DLD1 (cell line): ENCODE measurements around the gene APBB2.

Experiments used
- in situ Hi-C: cut with HindIII; loops from 2 replicates; pipeline ENCODE4 v1.10.0; 2017; ENCODE audit warnings: low sequenced_read_pairs

APBB2 gene

GRCh38 chr4:41029098-41029497, 185.2 kb downstream of the APBB2 start:
- in situ Hi-C loops: no loop called here

- in situ Hi-C loops: no loop called here
Observed at GRCh38 chr4:41028392-41029076, 185.8 kb downstream of the APBB2 start.

GRCh38 chr4:41026971-41027370, 187.4 kb downstream of the APBB2 start:
- in situ Hi-C loops: no loop called here

GRCh38 chr4:41025824-41026223, 188.5 kb downstream of the APBB2 start:
- in situ Hi-C loops: no loop called here

GRCh38 chr4:41024556-41025491, 189.5 kb downstream of the APBB2 start:
- in situ Hi-C loops: no loop called here

GRCh38 chr4:41022116-41022515, 192.2 kb downstream of the APBB2 start:
- in situ Hi-C loops: no loop called here

- in situ Hi-C loops: no loop called here
Observed at GRCh38 chr4:41015016-41015675, 199.2 kb downstream of the APBB2 start.

- in situ Hi-C loops: no loop called here
Observed at GRCh38 chr4:41014158-41014557, 200.2 kb downstream of the APBB2 start.

- in situ Hi-C loops: no loop called here
Observed at GRCh38 chr4:41013746-41014145, 200.6 kb downstream of the APBB2 start.

GRCh38 chr4:41012911-41013310, 201.4 kb downstream of the APBB2 start:
- in situ Hi-C loops: no loop called here

- in situ Hi-C loops: no loop called here
Observed at GRCh38 chr4:41012293-41012692, 202.0 kb downstream of the APBB2 start.

- in situ Hi-C loops: no loop called here
Observed at GRCh38 chr4:41009411-41009810, 204.9 kb downstream of the APBB2 start.

GRCh38 chr4:41006141-41006540, 208.2 kb downstream of the APBB2 start:
- in situ Hi-C loops: no loop called here

GRCh38 chr4:41002309-41002708, 212.0 kb downstream of the APBB2 start:
- in situ Hi-C loops: no loop called here

GRCh38 chr4:41000356-41000755, 214.0 kb downstream of the APBB2 start:
- in situ Hi-C loops: no loop called here

GRCh38 chr4:40998675-40999358, 215.5 kb downstream of the APBB2 start:
- in situ Hi-C loops: loop anchor here (25.0 kb wide), 1 partner anchor 213 kb away; the partner anchor contains the start of gene APBB2

GRCh38 chr4:40995850-40996249, 218.5 kb downstream of the APBB2 start:
- in situ Hi-C loops: loop anchor here (25.0 kb wide), 1 partner anchor 216 kb away; the partner anchor contains the start of gene APBB2

- in situ Hi-C loops: loop anchor here (25.0 kb wide), 1 partner anchor 218 kb away; the partner anchor contains the start of gene APBB2
Observed at GRCh38 chr4:40994321-40994720, 220.0 kb downstream of the APBB2 start.

- in situ Hi-C loops: loop anchor here (25.0 kb wide), 1 partner anchor 219 kb away; the partner anchor contains the start of gene APBB2
Observed at GRCh38 chr4:40993296-40993693, 221.0 kb downstream of the APBB2 start.

- in situ Hi-C loops: loop anchor here (25.0 kb wide), 1 partner anchor 220 kb away; the partner anchor contains the start of gene APBB2
Observed at GRCh38 chr4:40992472-40993295, 221.7 kb downstream of the APBB2 start.
